IPS DF 6.9 (cell line): ENCODE results near the gene ZFP69B.
"Not testable (repeated sequence)": the region's sequence is repeated elsewhere in the genome, so short reads cannot be mapped to it uniquely, and the experiment has no call there.

ENCODE experiments used
- DNase-seq: peaks from one replicate; pipeline ENCODE4 v3.0.0-alpha.2; 2013; ENCODE audit warnings: low read depth, low spot score
- H3K27ac ChIP-seq: one replicate; pipeline ENCODE4 v1.5.1; 2013; ENCODE audit warnings: low read length, control low read depth
- H3K27me3 ChIP-seq: 2 replicates; pipeline ENCODE4 v1.6.1; 2013; ENCODE audit warnings: mild to moderate bottlenecking, low read length; ENCODE audit not compliant: control insufficient read depth, insufficient read depth
- H3K36me3 ChIP-seq: 2 replicates; pipeline ENCODE4 v1.6.1; 2013; ENCODE audit warnings: low read length; ENCODE audit not compliant: control insufficient read depth, insufficient read depth
- H3K4me1 ChIP-seq: 2 replicates; pipeline ENCODE4 v1.6.1; 2013; ENCODE audit warnings: low read length; ENCODE audit not compliant: control insufficient read depth, insufficient read depth
- H3K4me3 ChIP-seq: 2 replicates; pipeline ENCODE4 v1.5.1; 2013; ENCODE audit warnings: mild to moderate bottlenecking, low read length
- H3K9me3 ChIP-seq: 2 replicates; pipeline ENCODE4 v1.6.1; 2013; ENCODE audit warnings: low read length, inconsistent platforms; ENCODE audit not compliant: control insufficient read depth, insufficient read depth
- WGBS: extraction: QIAGEN DNeasy Blood & Tissue Kit; methylation state at CpG from one replicate; pipeline ENCODE4 v1.1.7; 2013; ENCODE audit warnings: mixed read lengths, missing lambda C conversion rate; ENCODE audit not compliant: insufficient read length, insufficient coverage; 5-methylcytosine and 5-hydroxymethylcytosine counted together

ZFP69B gene

DNA sequence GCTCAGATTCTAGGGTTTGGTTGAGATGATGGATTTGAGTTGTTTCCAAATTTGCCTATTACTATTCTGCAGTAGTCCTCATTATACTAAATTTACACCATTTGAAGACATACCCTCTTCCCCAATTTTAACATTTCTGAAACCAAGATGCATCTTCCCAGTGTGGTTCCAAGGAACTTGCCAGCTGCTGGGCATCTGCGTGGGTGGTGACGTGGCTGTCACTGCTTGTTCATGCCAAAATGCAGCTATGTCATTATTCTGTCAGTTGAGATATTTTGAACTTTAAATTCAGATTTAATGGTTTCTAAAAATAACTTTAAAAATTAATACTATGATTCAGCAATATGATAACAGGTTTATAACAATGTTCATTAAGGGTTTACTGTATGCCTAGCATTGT lies 28.0 kb downstream of the ZFP69B start:
- no peak overlapping the region for H3K27ac ChIP-seq
- no peaks in the 10 kb centered on the region for H3K27me3 ChIP-seq
- H3K36me3 ChIP-seq, result no peaks in the 10 kb centered on the region
- no peak overlapping the region for H3K4me3 ChIP-seq
- no peak for DNase-seq
- H3K4me1 ChIP-seq, result no peaks in the 10 kb centered on the region
- WGBS, result no CpG with 5 or more reads among the region's 2 CpGs
- H3K9me3 ChIP-seq, result no peaks in the 10 kb centered on the region; the same call in 1 of the 2 replicates

DNA sequence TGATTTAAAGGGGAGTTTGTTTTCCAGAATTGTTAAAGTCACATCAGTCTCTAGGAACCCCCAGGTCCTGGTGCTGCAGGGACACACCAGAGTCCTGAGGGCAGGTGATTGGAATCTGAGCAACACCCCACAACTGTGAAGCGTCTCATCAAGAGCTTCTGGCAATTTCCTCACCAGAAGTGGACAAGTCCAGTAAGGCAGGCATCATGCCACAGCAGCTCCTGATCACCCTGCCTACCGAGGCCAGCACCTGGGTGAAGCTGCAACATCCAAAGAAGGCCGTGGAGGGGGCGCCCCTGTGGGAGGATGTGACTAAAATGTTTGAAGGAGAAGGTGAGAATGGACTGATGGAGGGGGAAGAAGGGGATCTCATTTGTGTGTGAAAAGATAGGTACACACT lies 28.9 kb downstream of the ZFP69B start:
- WGBS, result no CpG with 5 or more reads among the region's 4 CpGs
- no peak for DNase-seq
- Histone ChIP-seq H3K27me3 (no peaks in the 10 kb centered on the region), H3K36me3 (no peaks in the 10 kb centered on the region), H3K4me3 (no peak overlapping the region), H3K27ac (no peak overlapping the region), H3K4me1 (no peaks in the 10 kb centered on the region), H3K9me3 (no peaks in the 10 kb centered on the region)

DNA sequence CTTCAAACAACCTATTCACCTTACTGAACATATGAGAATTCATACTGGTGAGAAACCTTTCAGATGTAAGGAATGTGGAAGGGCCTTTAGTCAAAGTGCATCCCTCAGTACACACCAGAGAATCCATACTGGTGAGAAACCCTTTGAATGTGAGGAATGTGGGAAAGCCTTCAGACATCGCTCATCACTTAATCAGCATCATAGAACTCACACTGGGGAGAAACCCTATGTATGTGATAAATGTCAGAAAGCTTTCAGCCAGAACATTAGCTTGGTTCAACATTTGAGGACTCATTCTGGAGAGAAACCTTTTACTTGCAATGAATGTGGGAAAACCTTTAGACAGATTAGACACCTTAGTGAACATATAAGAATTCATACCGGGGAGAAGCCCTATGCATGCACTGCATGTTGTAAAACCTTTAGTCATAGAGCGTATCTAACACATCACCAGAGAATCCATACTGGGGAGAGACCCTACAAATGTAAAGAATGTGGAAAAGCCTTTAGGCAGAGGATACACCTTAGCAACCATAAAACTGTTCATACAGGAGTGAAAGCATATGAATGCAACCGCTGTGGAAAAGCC lies 45.1 kb downstream of the ZFP69B start:
- no peak for DNase-seq
- no peak overlapping the region for H3K27ac ChIP-seq
- WGBS, result no CpG with 5 or more reads among the region's 4 CpGs
- H3K9me3 ChIP-seq, result peaks cover 5% of the 10 kb centered on the region; the same call in 1 of the 2 replicates
- no peaks in the 10 kb centered on the region; the same call in 1 of the 2 replicates for H3K36me3 ChIP-seq
- H3K4me3 ChIP-seq, result no peak overlapping the region
- H3K27me3 ChIP-seq, result no peaks in the 10 kb centered on the region; the same call in 1 of the 2 replicates
- H3K4me1 ChIP-seq, result no peaks in the 10 kb centered on the region

DNA sequence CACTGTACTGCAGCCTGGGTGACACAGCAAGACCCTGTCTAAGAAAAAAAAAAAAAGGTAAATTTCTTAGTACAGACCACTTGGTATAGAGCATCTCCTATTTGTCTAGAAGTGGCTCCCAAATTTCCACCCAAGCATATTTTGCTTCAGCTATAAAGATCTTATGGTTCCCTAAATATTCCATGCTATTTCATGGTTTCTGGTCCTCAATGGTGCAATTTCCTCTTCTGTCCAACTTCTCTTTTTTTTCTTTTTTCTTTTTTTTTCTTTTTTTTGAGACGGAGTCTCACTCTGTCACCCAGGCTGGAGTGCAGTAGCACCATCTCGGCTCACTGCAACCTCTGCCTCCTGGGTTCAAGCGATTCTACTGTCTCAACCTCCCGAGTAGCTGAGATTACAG lies 52.4 kb downstream of the ZFP69B start:
- not testable (repeated sequence) for H3K4me3 ChIP-seq, H3K27me3 ChIP-seq, H3K27ac ChIP-seq, H3K9me3 ChIP-seq, DNase-seq, H3K4me1 ChIP-seq, H3K36me3 ChIP-seq
- WGBS, result no CpG with 5 or more reads among the region's 4 CpGs

DNA sequence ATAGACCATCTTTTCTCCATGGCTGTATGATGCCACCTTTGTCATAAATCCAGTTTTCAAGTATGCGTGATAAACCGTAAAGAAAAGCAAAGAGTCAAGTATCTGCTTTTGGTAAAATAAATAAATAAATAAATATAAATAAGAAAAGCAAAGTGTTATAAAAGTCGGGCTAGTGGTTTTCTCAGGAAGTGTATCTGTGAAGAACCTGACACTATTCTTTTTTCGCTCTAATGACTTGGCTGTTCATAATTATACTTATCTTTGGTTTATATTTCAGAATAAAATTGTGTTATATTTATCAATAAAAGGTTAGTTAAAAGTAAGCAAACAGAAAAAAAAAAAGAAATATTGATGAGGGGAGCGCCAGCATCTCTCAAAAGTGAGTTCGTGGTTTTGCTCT lies 57.7 kb downstream of the ZFP69B start:
- Histone ChIP-seq H3K4me1 (no peaks in the 10 kb centered on the region), H3K4me3 (peak overlapping the region; percentile 41; the same call in 1 of the 2 replicates), H3K9me3 (no peaks in the 10 kb centered on the region), H3K27me3 (no peaks in the 10 kb centered on the region), H3K27ac (no peak overlapping the region), H3K36me3 (no peaks in the 10 kb centered on the region)
- no CpG with 5 or more reads among the region's 6 CpGs for WGBS
- no peak for DNase-seq

DNA sequence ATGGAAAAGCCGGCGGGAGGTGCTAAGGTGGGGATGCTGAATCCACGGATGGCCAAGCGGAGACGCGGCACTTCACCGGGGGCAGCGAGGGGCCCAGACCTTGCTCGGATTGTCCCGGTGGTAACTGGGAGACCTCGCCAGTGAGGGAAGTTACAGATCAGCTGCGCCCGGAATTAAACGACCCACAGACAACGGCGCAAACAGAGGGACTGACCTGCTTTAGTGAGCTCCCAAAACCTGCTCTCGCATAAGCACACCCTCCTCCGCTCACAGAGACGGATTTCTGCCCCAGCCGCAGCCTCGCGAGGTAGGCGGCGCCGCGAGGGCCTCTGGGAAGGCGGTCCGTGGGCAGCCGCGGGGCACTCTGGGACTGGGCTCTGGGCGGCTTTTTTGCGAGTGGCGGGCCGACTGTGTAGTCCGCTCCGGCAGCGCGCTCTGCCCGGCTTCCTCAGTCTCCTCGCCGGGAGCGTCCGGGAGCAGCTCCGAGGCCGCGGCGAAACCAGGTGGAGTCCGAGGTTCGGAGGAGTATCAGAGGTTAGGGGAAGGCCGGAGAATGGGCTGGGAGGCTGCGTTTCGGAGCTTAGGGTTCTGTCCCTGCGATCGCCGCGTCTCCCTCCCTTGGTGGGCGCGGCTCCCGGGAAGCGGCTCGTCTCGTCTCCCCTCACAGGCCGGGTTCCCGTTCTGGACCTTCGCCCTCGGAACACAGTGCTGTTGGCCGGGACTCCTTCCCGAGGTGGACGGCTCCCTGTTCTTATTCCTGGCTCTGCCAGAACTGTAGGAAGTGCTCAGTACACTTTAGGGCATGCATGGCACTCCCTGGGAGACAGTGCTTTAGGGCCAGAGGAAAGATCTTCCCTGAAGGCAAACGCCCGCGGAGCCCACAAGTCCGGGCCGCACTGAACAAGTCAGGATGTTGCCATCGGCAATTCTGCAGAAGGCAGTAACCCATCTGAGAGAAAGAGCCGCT lies 58.4 kb downstream of the ZFP69B start, which contains the start of gene EXO5:
Gene EXO5 (plus strand): TSS at position 393 of the 967 bp plus-strand sequence. CDS start 5,778 bp downstream, outside the sequence.
- Histone ChIP-seq H3K9me3 (no peaks in the 10 kb centered on the region), H3K27me3 (no peaks in the 10 kb centered on the region), H3K4me3 (peak within 1 kb of the TSS; percentile 41; the same call in 1 of the 2 replicates), H3K27ac (no peak within 1 kb of the TSS), H3K36me3 (no peaks in the 10 kb centered on the region), H3K4me1 (no peaks in the 10 kb centered on the region)
- no CpG with 5 or more reads among the region's 76 CpGs for WGBS
- DNase-seq, result no peak
